Nasal cavity respiratory epithelium epithelial cell of viscerocranial mucosa (primary cell): ENCODE results near the gene SASH1. TPM values are rescaled to one million over a fixed set of nuclear protein-coding genes. Genes with fewer than 3 reads are reported as not detected.

Experiments
- total RNA-seq: library from RNA; depleted of rRNA; stranded (reverse); fragments of >200 nt; gene quantifications from 2 replicates; pipeline ENCODE4 v1.2.3, GENCODE V29; 2014

SASH1 gene
- total RNA-seq, result 7.2 and 14.2 TPM in 2 replicates

DNA sequence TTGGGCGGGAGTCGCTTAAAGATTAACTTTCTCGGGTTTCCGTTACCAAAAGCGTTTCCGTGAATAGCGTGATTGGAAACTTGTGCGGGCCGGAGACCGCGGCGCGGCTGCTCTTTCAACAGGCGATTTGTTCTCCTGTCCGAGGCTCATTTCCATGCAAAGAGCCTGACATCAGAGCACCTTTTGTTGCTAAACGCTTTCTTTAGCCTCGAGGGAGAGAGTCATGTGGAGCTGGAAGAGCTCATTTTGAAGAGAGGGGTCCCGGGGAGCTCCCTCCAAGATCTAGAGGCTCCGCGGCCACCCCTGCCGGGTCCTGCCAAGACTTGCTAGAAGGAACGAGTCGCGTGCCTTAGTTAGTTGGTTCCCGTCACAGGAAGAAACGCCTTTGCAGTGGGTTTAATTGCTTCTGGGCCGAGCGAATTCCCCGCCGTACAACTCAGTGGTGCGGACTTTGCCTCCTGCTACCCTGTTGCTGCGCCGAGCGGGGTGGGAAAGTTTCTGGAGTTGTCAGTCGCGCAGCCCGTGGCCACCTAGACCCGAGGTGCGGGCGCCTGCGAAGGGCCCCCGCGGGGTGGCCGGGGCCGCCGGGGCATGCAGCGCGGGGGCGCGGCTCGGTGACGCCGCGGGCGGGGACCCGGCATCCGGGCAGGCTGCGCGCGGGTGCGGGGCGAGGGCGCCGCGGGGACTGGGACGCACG is at the start of gene SASH1:
TSS of gene SASH1 (plus strand) at position 489 of the 697 bp plus-strand sequence. CDS start 230 bp downstream, outside the sequence.

